Daoy (cell line): ENCODE measurements around the gene SLC7A1. TPM values are rescaled to one million over a fixed set of nuclear protein-coding genes. Genes with fewer than 3 reads are reported as not detected.

Experiments used
- DNase-seq: peaks from one replicate; pipeline ENCODE4 v3.0.0-alpha.2; 2015; ENCODE audit warnings: low read depth
- total RNA-seq: library from RNA; depleted of rRNA; stranded (reverse); fragments of >200 nt; shearing (Covaris generic); gene quantifications from 2 replicates; pipeline ENCODE4 v1.2.3, GENCODE V29; 2014

The SLC7A1 gene
- total RNA-seq, 1 experiment from 2014 or later: 22.0 TPM

GRCh38 chr13:29510651-29511084 is 84.8 kb downstream of the SLC7A1 start:
- DNase-seq: no peak

GRCh38 chr13:29509999-29510589 is 85.4 kb downstream of the SLC7A1 start:
- no peak for DNase-seq

GRCh38 chr13:29508876-29509252 is 86.6 kb downstream of the SLC7A1 start:
- no peak for DNase-seq

- peak; percentile 77 for DNase-seq
Observed at GRCh38 chr13:29508130-29508875, 87.2 kb downstream of the SLC7A1 start.

GRCh38 chr13:29507356-29507755 is 88.1 kb downstream of the SLC7A1 start:
- DNase-seq: no peak

GRCh38 chr13:29505950-29506349 is 89.5 kb downstream of the SLC7A1 start:
- DNase-seq: no peak

GRCh38 chr13:29505511-29505910 is 90.0 kb downstream of the SLC7A1 start:
- no peak for DNase-seq

- no peak for DNase-seq
Observed at GRCh38 chr13:29504691-29505090, 90.8 kb downstream of the SLC7A1 start.

- DNase-seq: peak; percentile 59
Observed at GRCh38 chr13:29503041-29503837, 92.2 kb downstream of the SLC7A1 start.

GRCh38 chr13:29502391-29503008 is 93.0 kb downstream of the SLC7A1 start:
- DNase-seq: no peak

- DNase-seq: no peak
Observed at GRCh38 chr13:29501674-29502073, 93.8 kb downstream of the SLC7A1 start.

- DNase-seq: no peak
Observed at GRCh38 chr13:29500386-29500785, 95.1 kb downstream of the SLC7A1 start.

GRCh38 chr13:29499506-29500165 is 95.9 kb downstream of the SLC7A1 start:
- no peak for DNase-seq

- DNase-seq: no peak
Observed at GRCh38 chr13:29498426-29499040, 97.0 kb downstream of the SLC7A1 start.

- no peak for DNase-seq
Observed at GRCh38 chr13:29497137-29497654, 98.3 kb downstream of the SLC7A1 start.

- no peak for DNase-seq
Observed at GRCh38 chr13:29496241-29496712, 99.2 kb downstream of the SLC7A1 start.

- DNase-seq: no peak
Observed at GRCh38 chr13:29494520-29494919, 101.0 kb downstream of the SLC7A1 start.

GRCh38 chr13:29493796-29494195 is 101.7 kb downstream of the SLC7A1 start:
- no peak for DNase-seq

GRCh38 chr13:29491248-29491647 is 104.2 kb downstream of the SLC7A1 start:
- DNase-seq: no peak

GRCh38 chr13:29490561-29490885 is 105.0 kb downstream of the SLC7A1 start:
- DNase-seq: no peak
